H1 (cell line): ENCODE measurements around the gene CREB3. TPM values are rescaled to one million over a fixed set of nuclear protein-coding genes. Genes with fewer than 3 reads are reported as not detected.

Source experiments
- CREB1 ChIP-seq: IDR thresholded peaks from 2 replicates; pipeline ENCODE4 v1.6.1; 2012; ENCODE audit warnings: inconsistent platforms
- HDAC2 ChIP-seq, 2 experiments: fragments of 300-600 bp in 1 of 2; sonication (generic) in 1 of 2; IDR thresholded peaks; 2 replicates each; pipeline ENCODE4 v1.6.1; 2011 to 2012; ENCODE audit warnings: low read depth in 2 of 2, low read length in 2 of 2, mild to moderate bottlenecking in 2 of 2, moderate library complexity in 2 of 2, borderline replicate concordance in 1 of 2, inconsistent platforms in 1 of 2
- RAD21 ChIP-seq, 2 experiments: IDR thresholded peaks in 1 of 2; conservative IDR thresholded peaks in 1 of 2; 2 replicates each; pipeline ENCODE4 v1.6.1; 2011; ENCODE audit warnings: low read depth in 2 of 2, low read length in 2 of 2, improper control_type of control experiment in 1 of 2, inconsistent platforms in 1 of 2, mild to moderate bottlenecking in 1 of 2, moderate library complexity in 1 of 2
- polyA plus RNA-seq, 7 experiments: library from polyadenylated mRNA; depleted of rRNA in 3 of 7; stranded (reverse) in 5 of 7; unstranded in 2 of 7; fragments of >200 nt in 5 of 7; fragments of 200-250 nt in 2 of 7; gene quantifications; 1 replicate in 5 of 7; 2 replicates in 1 of 7; 4 replicates in 1 of 7; pipeline versions ENCODE4 v1.2.1 to v1.2.3, GENCODE V29; 2011 to 2013; ENCODE audit warnings: missing spikeins in 2 of 7, mixed read lengths in 2 of 7
- total RNA-seq: library from RNA; stranded (reverse); fragmentation: NEBNext Ultra II Directional; extraction: Animal tissue kit (Norgen Biotek cat#: 25700); gene quantifications from 2 replicates; pipeline ENCODE4 v1.2.1, GENCODE V29; 2021

Gene CREB3
- total and polyA plus RNA-seq, 2 of the 8 experiments (the other 6 are each of a cell fraction or from before 2014, with no cell fraction given), result 24.4 to 25.7 TPM

DNA sequence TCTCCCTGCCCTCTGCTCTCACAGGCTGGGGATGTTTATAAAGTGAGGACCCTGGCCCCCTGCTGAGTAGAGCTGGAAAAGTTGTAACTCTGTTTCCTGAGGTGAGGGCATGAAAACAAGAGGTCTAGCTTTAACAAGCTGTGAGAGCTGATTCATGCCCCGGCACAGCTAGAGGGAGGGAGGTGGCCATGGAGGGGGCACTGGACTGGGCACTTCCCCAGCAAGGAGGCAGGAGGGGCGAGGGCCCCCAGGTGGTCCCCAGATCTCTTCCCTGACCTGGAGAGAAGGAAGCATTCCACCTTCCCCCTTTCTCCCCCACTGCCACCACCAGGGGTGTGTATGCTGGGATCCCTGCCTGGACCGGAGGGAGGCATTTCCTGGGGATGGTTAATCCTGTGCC lies 21.8 kb downstream of the CREB3 start, which contains the start of gene MSMP (continued):
- no peak for TF ChIP-seq RAD21 (IDR thresholded peaks at IDR 0.05 in 1 of 2, conservative IDR thresholded peaks at IDR 0.05 in 1 of 2; ENCODE audit: low read depth in 2 of 2, low read length in 2 of 2)
- TF ChIP-seq CREB1, result no peak
- no peak for TF ChIP-seq HDAC2 (IDR thresholded peaks at IDR 0.05; ENCODE audit: borderline replicate concordance in 1 of 2, low read depth in 2 of 2, low read length in 2 of 2)
- TF ChIP-seq, all 59 proteins: peak for 0
